Hepatocyte (in vitro differentiated cells): ENCODE results near the gene ANKRD11. TPM values are rescaled to one million over a fixed set of nuclear protein-coding genes. Genes with fewer than 3 reads are reported as not detected.
A peak's percentile ranks its signal among the peaks of the same experiment; 100 is the strongest.

Experiments used
- DNase-seq: peaks from one replicate; pipeline ENCODE4 v3.0.0-alpha.2; 2016; ENCODE audit warnings: low spot score
- H2AFZ ChIP-seq: fragments of 200-600 bp; sonication (generic); 2 replicates; pipeline ENCODE4 v1.6.0; 2016; ENCODE audit warnings: antibody characterized with exemption, mild to moderate bottlenecking
- H3K27ac ChIP-seq: fragments of 200-600 bp; sonication (generic); 2 replicates; pipeline ENCODE4 v1.5.1; 2016; ENCODE audit warnings: mild to moderate bottlenecking
- H3K27me3 ChIP-seq: fragments of 200-600 bp; sonication (generic); 2 replicates; pipeline ENCODE4 v1.6.1; 2016
- H3K36me3 ChIP-seq: fragments of 200-600 bp; sonication (generic); replicated peaks from 2 replicates; pipeline ENCODE4 v1.5.1; 2016; ENCODE audit warnings: low read depth; ENCODE audit not compliant: insufficient read depth
- H3K4me1 ChIP-seq: fragments of 200-600 bp; sonication (generic); 2 replicates; pipeline ENCODE4 v1.5.1; 2016; ENCODE audit warnings: mild to moderate bottlenecking, moderate library complexity; ENCODE audit not compliant: insufficient read depth
- H3K4me2 ChIP-seq: fragments of 200-600 bp; sonication (generic); 2 replicates; pipeline ENCODE4 v1.6.0; 2016
- H3K4me3 ChIP-seq: fragments of 200-600 bp; sonication (generic); 2 replicates; pipeline ENCODE4 v1.5.1; 2016; ENCODE audit warnings: mild to moderate bottlenecking
- H3K79me2 ChIP-seq: fragments of 200-600 bp; sonication (generic); 2 replicates; pipeline ENCODE4 v1.6.0; 2017; ENCODE audit warnings: mild to moderate bottlenecking
- H3K9me2 ChIP-seq: fragments of 200-600 bp; sonication (generic); replicated peaks from 2 replicates; pipeline ENCODE4 v1.6.0; 2017; ENCODE audit warnings: mild to moderate bottlenecking; ENCODE audit not compliant: insufficient read depth
- H3K9me3 ChIP-seq: fragments of 200-600 bp; sonication (generic); 2 replicates; pipeline ENCODE4 v1.5.1; 2016; ENCODE audit warnings: low read depth, mild to moderate bottlenecking
- H4K20me1 ChIP-seq: fragments of 200-600 bp; sonication (generic); 2 replicates; pipeline ENCODE4 v1.6.0; 2016; ENCODE audit warnings: mild to moderate bottlenecking; ENCODE audit not compliant: insufficient read depth, poor library complexity, severe bottlenecking
- CTCF ChIP-seq: fragments of 200-600 bp; sonication (generic); IDR thresholded peaks from 2 replicates; pipeline ENCODE4 v1.5.1; 2016; ENCODE audit warnings: antibody characterized with exemption, mild to moderate bottlenecking; ENCODE audit not compliant: poor library complexity
- EZH2 ChIP-seq: fragments of 200-600 bp; sonication (generic); IDR thresholded peaks from 2 replicates; pipeline ENCODE4 v1.6.1; 2016; ENCODE audit warnings: antibody characterized with exemption, mild to moderate bottlenecking, borderline replicate concordance
- EZH2phosphoT487 ChIP-seq: fragments of 200-600 bp; sonication (generic); IDR thresholded peaks from one replicate; pipeline ENCODE4 v1.6.1; 2018; ENCODE audit warnings: antibody characterized with exemption, mild to moderate bottlenecking, low read depth, moderate library complexity; ENCODE audit not compliant: unreplicated experiment, severe bottlenecking
- WGBS: methylation state at CpG from one replicate; pipeline ENCODE4 v1.1.6; 2016; ENCODE audit warnings: low lambda C conversion rate; ENCODE audit errors: missing lambda C conversion rate; 5-methylcytosine and 5-hydroxymethylcytosine counted together
- polyA plus RNA-seq: library from polyadenylated mRNA; unstranded; fragments of >200 nt; fragmentation: Nextera tagmentation; extraction: Ambion mirVana; gene quantifications from 2 replicates; pipeline ENCODE4 v1.2.1, GENCODE V29; 2016
- total RNA-seq: library from RNA; depleted of rRNA; stranded (reverse); fragments of >200 nt; gene quantifications from 2 replicates; pipeline ENCODE4 v1.2.3, GENCODE V29; 2014

The ANKRD11 gene
- total and polyA plus RNA-seq, 2 experiments from 2014 or later, result 48.7 to 130 TPM

- no peaks in the 10 kb centered on the region for H3K36me3 ChIP-seq
- WGBS, result 83% methylated on average over 7 of the region's 7 CpGs
- H3K27me3 ChIP-seq, result no peaks in the 10 kb centered on the region
- H3K4me3 ChIP-seq, result no peak overlapping the region
- H3K9me3 ChIP-seq, result no peaks in the 10 kb centered on the region
- no peak for DNase-seq
- no peak overlapping the region for H2AFZ ChIP-seq
- no peak overlapping the region for H3K4me2 ChIP-seq
- H3K79me2 ChIP-seq, result peaks cover 97% of the 10 kb centered on the region
- no peak overlapping the region for H3K27ac ChIP-seq
- no peaks in the 10 kb centered on the region for H3K9me2 ChIP-seq
- no peak for TF ChIP-seq CTCF
- TF ChIP-seq EZH2phosphoT487, result no peak
- TF ChIP-seq EZH2, result no peak
- peaks cover 95% of the 10 kb centered on the region for H4K20me1 ChIP-seq
- peaks cover 25% of the 10 kb centered on the region for H3K4me1 ChIP-seq
Observed at GRCh38 chr16:89326721-89327120, 163.6 kb downstream of the ANKRD11 start.

GRCh38 chr16:89325861-89326471 is 164.4 kb downstream of the ANKRD11 start:
- no peak overlapping the region for H2AFZ ChIP-seq
- peaks cover 95% of the 10 kb centered on the region for H4K20me1 ChIP-seq
- no peaks in the 10 kb centered on the region for H3K27me3 ChIP-seq
- no peaks in the 10 kb centered on the region for H3K36me3 ChIP-seq
- no peak for TF ChIP-seq EZH2
- no peak for TF ChIP-seq EZH2phosphoT487
- no peak for TF ChIP-seq CTCF
- peak; percentile 73 for DNase-seq
- H3K27ac ChIP-seq, result peak overlapping the region; percentile 48
- peaks cover 97% of the 10 kb centered on the region for H3K79me2 ChIP-seq
- H3K9me3 ChIP-seq, result no peaks in the 10 kb centered on the region
- WGBS, result 51% methylated on average over 15 of the region's 18 CpGs
- H3K9me2 ChIP-seq, result no peaks in the 10 kb centered on the region
- H3K4me1 ChIP-seq, result peaks cover 31% of the 10 kb centered on the region
- H3K4me3 ChIP-seq, result no peak overlapping the region
- peak overlapping the region; percentile 63 for H3K4me2 ChIP-seq

- TF ChIP-seq EZH2phosphoT487, result no peak
- Histone ChIP-seq H3K4me2 (no peak overlapping the region), H3K79me2 (peaks cover 95% of the 10 kb centered on the region), H3K4me1 (peaks cover 48% of the 10 kb centered on the region), H2AFZ (no peak overlapping the region), H3K9me3 (no peaks in the 10 kb centered on the region), H3K9me2 (no peaks in the 10 kb centered on the region), H3K27ac (no peak overlapping the region), H3K36me3 (no peaks in the 10 kb centered on the region), H4K20me1 (peaks cover 95% of the 10 kb centered on the region), H3K4me3 (no peak overlapping the region), H3K27me3 (no peaks in the 10 kb centered on the region)
- 96% methylated on average over 32 of the region's 32 CpGs for WGBS
- no peak for DNase-seq
Observed at GRCh38 chr16:89324056-89325010, 166.0 kb downstream of the ANKRD11 start.
